ENCODE data around the gene INPP5F.
A peak's percentile ranks its signal among the peaks of the same experiment; 100 is the strongest.
"Not testable (repeated sequence)": the region's sequence is repeated elsewhere in the genome, so short reads cannot be mapped to it uniquely, and the experiment has no call there.

The INPP5F gene

DNA sequence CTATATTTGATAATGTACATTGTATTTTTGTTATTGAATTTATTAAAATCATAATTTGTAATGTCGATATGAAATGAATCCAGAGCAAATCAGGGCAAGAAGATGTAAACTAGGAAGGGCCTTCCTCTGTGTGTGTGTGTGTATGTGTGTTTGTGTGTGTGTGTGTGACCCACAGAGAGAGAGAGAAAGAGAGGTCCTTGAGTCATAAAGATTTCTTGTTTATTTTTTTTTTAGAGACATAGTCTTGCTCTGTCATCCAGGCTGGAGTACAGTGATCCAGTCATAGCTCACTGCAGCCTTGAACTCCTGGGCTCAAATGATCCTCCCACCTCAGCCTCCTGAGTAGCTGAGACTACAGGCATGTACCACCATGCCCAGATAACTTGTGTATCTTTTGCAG lies 50.7 kb downstream of the INPP5F start:
- no peak for DNase-seq (ENCODE audit: low read depth, low spot score)

GRCh38 chr10:119777686-119778085 lies 51.8 kb downstream of the INPP5F start:
- no peak for DNase-seq (ENCODE audit: low read depth, low spot score)

DNA sequence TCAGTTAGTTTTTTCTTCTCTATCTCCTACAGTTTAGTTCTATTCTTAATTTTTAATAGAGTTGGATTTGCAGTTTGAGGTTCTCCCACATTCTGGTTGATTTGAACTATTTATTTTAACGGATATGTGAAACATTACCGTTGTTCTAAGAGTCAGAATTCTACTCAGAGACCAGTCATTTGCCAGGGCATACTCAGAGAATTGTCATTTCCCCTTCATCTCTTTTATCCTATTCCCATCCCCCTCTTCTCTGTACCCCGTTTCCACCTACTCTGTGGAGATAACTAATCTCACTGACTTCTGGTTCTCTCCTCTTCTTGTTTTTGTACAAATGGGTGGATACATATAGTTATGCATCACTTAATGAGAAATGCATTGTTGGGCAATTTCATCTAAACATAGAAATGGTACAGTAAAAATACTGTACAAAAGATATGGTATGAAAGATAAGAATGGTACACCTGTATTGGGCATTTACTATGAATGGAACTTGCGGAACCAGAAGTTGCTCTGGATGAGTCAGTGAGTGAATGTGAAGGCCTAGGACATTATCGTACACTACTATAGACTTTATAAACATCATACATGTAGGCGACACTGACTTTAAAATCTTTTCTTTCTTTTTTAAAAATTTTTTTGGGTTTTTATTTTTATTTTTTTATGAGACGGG lies 53.1 kb downstream of the INPP5F start:
- no peak for DNase-seq (ENCODE audit: low read depth, low spot score)

DNA sequence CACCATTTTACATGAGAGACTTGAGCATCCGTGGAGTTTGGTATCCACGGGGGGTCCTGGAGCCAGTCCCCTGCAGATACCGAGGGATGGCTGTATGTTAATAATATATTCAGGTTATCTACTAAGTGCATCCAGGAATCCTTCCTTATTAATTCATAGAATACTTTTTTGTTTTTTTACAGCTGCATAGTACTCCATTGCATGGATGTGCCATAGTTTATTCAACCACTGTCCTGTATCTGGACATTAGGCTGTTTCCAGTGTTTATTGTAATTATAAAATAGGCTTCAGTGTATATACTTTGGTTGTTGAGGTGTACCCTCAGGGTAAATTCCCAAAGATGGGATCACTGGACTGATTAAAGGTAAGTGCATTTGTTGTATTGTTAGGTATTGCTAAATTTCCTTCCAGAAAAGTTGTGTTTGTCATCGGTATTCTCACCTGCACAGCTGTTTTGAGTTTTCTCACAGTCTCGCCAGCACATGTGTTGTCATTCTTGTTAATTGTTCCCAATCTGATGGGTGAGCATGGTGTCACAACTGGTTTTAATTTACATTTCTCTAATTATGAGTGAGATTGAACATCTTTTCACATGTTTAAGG lies 55.1 kb downstream of the INPP5F start:
- DNase-seq (ENCODE audit: low read depth, low spot score), result no peak

GRCh38 chr10:119781498-119781897 lies 55.6 kb downstream of the INPP5F start:
- DNase-seq (ENCODE audit: low read depth, low spot score), result no peak

DNA sequence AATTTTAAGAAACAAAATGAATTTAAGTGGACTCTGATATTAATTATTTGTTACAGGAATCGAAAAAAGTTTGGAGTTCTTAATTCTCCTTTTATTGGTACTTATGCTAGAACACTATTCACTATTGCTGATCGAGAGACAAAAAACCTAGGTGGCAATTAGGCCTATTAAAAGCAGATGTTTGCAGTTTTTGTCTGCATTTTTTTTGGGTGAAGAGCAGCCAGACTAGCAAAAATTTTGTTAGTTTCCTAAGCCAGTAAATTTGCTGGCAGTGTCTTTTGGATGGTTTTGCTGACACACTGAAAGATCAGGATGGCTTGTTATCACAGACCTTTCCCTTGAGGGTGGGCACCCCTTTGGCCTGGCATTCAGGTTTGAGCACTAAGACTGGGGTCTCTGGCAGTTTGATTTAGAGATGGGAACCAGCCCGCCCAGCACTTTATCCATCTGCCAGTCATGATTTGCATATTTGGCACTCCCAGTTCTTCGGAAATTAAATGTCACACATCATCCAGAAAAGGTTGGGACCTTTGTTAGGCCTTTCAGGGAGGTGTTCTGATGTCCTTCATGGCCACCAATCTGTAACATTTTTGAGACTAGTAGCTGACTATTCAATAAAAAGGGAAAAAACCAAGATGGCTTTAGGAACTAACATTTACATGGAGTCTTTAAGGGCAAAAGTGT lies 57.3 kb downstream of the INPP5F start:
- no peak for DNase-seq (ENCODE audit: low read depth, low spot score)

DNA sequence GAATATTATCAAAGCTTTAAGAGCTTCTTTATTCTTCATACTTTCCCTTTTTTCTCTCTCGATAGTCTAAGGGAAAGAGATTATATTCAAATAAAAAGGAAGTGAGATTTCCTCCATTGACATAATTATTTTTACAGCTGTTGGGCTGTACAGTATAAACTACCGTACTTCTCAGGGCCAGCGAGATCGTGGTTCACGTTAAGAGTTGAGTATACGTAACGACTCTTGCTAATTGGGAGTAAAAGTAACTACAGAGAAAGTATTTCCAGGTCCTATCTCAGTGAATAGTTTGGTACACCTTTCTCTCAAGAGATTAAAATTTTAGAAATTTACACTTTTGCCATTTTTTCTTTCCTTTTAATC lies 57.8 kb downstream of the INPP5F start:
- DNase-seq (ENCODE audit: low read depth, low spot score), result no peak

DNA sequence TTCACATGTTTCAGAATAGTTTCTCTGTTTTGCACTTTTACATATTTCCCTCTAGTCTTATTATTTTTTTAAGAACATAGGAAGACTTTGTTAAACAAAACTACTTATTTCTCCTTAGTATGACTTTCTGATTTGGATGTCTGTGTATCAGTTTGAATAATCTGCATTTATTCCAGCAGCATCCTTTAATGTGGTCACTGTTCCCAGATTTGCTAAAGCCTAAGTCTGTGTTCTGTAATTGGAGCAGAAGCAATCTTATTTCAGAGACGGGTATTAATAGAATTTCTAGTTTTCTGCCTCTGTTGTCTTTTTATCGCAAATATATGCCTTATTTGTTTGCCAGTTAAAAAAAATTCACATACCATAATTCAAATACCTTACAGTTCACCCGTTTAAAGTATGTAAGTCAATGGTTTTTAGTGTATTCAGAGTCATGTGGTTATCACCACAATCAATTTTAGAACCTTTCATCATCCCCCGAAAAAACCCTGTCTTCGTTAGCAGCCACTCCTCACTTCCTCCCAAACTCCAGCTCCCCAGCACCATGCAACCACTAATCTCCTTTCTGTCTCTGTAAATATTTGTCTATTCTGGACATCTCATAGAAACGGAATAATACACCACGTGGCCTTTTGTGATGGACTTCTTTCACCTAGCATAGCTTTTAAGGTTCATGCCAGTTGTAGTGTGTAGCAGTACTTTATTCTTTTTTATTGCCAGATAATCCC lies 58.7 kb downstream of the INPP5F start:
- DNase-seq (ENCODE audit: low read depth, low spot score), result no peak

DNA sequence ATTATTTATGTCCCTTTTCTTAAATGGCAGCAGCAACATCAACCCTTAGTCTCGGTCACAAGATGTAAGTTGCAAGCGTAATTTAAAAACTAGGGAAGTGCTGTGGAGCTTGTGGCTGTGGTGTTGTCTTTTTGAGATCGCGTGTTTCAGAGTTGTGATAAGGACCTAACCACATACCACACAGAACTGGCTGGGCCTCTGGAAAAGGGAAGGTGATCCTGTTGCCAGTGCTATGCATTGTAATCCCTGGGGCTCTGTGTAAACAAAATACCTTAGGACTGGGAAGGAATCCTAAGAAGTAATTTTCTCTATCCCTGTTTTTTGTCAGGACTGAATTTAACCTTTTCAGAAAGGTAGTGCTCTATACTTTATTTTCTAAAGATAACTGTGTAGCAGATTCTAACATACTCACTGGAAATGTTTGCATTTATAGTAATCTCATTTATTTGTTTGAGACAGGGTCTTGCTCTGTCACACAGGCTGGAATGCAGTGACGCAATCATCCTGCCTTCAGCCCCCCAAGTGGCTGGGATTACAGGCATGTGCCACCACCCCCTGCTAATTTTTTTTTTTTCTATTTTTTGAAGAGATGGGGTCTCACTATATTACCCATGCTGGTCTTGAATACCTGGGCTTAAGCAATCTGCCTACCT lies 60.4 kb downstream of the INPP5F start:
- DNase-seq (ENCODE audit: low read depth, low spot score), result peak; percentile 79

DNA sequence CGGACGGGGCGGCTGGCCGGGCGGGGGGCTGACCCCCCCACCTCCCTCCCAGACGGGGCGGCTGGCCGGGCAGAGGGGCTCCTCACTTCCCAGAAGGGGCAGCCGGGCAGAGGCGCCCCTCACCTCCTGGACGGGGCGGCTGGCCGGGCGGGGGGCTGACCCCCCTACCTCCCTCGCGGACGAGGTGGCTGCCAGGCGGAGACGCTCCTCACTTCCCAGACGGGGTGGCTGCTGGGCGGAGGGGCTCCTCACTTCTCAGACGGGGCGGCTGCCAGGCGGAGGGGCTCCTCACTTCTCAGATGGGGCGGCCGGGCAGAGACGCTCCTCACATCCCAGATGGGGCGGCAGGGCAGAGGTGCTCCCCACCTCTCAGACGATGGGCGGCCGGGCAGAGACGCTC lies 69.3 kb downstream of the INPP5F start:
- DNase-seq (ENCODE audit: low read depth, low spot score), result not testable (repeated sequence)

DNA sequence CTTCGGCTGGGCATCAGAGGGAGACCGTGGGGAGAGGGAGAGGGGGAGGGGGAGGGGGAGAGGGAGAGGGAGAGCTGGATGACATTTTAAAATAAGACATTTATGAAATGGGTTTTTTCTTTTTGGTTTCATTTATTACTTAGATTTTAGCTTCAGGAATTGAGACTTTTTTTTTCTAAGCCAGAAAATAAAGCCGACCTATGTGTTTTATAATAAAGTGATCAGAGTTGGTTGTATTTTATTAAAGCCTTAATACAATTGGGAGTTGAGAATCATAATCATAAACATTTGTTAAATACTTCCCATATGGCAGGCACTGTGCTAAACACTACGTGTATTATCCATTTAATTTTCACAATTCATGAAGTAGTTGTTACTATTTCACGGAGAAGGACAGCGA lies 70.2 kb downstream of the INPP5F start:
- no peak for DNase-seq (ENCODE audit: low read depth, low spot score)

DNA sequence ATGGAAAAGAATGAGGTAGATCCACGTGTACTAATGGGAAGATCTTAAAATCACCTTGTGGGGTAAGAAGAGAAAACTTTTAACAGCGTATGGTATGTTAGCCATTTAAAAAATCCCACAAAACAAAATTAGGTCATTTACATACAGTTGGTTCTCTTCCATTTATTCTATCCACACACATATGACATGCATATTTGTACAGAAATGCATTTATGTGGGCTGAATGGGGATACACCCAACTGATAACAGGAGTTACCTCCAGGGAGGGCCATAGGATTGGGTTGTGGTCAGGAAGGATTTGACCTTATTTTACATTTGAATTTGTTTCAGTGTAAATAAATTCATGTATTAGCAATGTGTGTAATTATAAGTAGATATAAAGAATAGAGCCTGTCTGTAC lies 75.3 kb downstream of the INPP5F start:
- DNase-seq (ENCODE audit: low read depth, low spot score), result no peak

DNA sequence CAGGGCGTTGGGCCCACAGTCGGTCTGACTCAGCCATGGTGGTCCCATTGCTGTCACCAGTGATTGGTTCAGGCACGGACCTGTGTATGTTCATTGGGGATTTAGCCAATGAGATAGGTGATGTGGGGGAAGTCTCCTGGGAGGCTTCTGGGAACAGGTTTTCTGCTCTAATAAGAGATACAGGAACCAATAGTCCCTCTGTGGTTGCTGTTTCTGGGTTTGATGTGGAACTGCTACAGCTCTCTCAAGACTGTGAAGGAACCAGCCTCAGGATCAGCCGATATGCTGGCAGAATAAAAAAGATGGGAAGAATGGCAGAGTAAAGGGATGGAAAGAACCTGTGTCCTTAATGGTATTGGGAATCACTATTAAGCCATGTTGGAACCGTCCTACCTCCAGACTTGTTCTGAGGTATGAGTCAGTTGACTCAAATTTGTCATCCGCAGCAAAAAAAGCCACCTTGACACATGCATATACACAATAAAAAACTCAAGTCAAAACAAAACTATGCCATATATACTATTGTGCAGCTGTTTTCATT lies 76.2 kb downstream of the INPP5F start:
- DNase-seq (ENCODE audit: low read depth, low spot score), result no peak

DNA sequence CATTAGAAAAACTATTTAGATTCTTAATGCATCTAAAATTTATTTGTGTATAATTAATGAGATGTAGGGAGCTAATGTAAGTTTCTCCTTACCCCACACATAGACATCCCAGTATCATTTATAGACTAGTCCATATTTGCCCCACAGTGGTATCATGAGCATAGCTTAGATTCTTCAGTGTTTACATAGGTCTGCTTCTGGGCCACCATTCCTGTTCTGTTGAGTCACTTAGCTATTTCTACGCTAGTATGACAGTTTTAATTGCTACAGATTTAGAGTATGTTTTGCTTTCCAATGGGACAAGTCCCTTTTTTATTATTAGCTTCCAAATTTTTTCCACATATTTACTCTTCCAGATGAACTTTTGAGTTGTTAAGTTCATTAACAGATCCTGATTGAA lies 77.4 kb downstream of the INPP5F start:
- no peak for DNase-seq (ENCODE audit: low read depth, low spot score)

- DNase-seq (ENCODE audit: low read depth, low spot score), result no peak
Observed at GRCh38 chr10:119805702-119806230, 79.9 kb downstream of the INPP5F start.

DNA sequence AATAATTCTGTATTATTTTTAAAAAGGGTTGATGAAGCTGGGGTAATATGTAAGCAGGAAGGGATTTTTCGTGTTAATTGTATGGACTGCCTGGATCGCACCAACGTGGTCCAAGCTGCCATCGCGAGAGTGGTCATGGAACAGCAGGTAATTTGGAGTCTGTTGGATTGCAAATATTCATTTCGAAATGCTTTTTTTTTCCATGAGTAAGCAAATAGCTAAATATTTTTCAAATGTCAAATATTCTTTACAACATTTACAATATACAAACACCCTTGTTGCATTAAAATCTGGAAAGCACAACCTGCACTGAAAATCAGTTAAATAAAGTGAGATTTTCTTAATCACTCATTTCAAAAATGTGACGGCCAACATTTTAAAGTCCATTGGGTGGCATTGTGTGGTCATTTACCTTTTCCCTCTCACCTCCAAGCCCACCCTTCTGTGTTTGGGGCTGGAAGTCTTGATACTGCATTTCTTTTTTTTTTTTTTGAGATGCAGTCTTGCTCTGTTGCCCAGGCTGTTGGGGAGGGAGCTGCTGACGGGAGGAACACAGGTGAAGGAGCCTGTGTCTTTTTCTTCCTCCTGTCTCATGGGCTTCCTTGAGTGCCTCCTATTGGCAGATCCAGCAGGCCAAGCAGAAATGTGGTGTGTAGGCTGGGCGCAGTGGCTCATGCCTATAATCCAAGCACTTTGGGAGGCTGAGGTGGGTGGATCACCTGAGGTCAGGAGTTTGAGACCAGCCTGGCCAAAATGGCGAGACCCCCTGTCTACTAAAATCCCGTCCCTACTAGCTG lies 80.7 kb downstream of the INPP5F start:
- DNase-seq (ENCODE audit: low read depth, low spot score), result peak; percentile 17

DNA sequence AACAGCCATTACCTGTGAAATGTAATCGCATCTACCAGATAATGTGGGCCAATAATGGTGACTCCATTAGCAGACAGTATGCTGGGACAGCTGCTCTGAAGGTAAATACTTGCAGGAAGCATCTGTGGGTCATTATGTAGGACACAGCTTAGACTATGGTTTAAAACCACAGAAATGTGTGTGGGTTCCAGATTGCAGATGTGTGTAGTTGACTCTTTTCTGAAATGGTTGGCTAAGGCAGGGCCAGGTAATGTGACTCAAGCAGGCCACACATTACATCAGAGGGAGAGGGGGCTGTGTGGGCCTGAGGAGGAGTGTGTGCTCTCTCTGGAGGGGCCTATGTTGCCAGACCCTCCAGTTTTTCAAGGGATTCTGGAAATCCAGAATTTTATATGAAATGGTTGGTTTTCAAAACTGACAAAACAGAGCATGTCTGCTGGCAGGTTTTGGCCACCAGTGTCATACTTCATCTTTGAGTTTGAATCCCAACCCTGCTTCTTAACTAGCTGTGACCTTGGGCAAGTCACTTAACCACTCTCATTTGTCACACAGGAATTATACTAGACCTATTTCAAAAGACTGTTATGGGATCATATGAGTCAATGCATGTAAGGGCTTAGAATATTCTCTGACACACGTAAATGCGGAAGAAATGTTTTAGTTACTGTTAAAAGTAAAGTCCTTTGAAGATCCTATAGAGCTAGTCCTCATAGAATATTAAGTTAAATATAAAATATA lies 82.3 kb downstream of the INPP5F start:
- no peak for DNase-seq (ENCODE audit: low read depth, low spot score)

DNA sequence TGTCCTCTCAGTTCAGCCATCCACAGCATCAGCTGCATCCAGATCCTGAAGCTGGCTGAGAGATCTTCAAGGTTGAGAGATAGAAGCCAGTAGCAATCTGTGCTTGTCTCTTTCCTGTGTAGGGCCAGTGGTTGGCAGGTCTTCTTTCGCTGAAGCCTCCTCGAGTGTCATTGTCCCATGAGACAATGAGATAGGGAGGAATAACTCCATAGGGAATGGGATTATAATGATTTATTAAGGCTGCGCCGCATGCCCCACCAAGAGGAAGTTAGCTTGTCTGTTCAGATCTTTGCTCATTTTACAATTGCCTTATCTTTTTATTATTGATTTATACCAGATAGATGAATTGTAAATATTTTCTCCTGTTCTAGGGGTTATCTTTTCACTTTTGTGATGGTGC lies 85.3 kb downstream of the INPP5F start:
- DNase-seq (ENCODE audit: low read depth, low spot score), result no peak

DNA sequence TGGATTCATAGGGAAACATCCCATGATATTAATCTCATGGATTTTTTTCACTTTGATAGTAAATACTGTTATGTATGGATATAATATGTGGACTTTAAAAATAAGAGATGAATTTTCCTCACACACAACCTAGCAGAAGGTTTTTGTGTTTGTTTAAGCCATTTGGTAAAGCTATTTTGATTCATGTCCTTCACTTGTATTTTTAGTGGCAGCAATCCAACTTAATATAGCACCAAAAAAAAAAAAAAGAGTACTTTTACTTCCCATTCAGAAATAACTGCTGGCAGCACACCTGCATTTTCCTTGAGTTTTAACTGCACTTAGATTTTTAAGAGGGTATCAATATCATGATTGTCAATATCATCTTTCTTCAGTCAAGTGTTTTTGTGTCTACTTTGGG lies 86.8 kb downstream of the INPP5F start:
- no peak for DNase-seq (ENCODE audit: low read depth, low spot score)

DNA sequence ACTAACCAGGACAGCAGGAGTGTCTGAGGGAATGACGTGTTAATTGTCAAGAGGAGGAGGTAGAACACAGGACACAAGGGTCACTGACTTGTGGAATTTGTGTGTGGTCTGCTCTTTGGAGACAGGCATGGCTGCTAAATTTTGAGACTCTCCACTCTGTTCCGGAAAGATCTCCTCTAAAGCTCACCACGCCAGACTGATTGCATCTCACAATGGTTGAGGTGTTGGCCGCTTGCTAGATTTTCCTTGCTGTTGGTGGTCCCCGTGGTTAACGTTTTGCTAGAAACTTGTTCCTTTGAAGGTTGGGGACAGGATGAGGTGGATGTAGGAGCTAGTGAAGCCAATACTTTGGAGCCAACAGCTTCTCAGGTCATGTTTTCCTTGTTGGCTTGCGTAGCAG lies 89.8 kb downstream of the INPP5F start:
- no peak for DNase-seq (ENCODE audit: low read depth, low spot score)
